OCI-M2 (cell line): ENCODE data around the gene CMKLR1.

Experiments used
- DNase-seq: peaks from one replicate; lab custom pipeline; 2025; ENCODE audit not compliant: unreplicated experiment; lab: John Stamatoyannopoulos, UW

CMKLR1 gene

DNA sequence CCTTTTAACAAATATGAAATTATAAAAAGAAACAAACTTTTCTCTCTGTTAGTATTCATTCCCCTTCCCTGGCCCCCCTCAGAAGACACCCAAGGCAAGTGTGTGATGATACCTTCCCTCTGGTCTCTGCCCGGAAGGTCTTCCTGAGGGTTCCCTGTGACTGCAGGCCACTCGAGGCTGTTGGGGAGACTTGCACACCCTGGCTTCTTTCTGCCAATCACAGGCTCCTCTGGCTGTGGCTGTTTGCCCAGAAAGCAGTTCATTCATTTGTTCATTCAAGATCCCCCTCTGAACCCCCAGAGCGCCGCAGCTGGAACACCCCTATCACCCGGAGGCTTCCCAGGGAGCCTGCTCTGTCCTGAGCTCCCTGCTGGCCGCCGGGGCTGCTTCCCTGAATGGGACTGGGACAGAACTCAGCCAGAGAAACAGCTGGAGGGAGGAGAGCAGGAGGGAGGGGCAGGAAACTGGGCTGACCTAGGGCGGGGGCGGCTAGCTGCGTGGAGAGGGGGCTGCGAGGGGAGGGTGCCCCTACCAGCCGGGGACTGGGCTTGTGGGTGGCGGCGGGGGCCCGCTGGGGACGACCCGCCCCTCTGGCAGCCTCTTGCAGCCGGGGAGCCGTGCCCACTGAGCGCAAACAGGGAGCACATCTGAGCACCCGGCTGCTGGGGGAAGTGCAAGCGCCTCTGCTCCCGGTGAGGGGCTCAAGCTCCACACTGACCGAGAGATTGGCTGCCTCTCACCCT is at the start of gene CMKLR1:
CMKLR1 (minus strand) TSS at position 397 of the 743 bp plus-strand sequence. CDS start 45,720 bp downstream, outside the sequence.
- DNase-seq, result no peak

- no peak for DNase-seq
Measured at GRCh38 chr12:108387771-108388170, 48.7 kb upstream of the CMKLR1 start.

DNA sequence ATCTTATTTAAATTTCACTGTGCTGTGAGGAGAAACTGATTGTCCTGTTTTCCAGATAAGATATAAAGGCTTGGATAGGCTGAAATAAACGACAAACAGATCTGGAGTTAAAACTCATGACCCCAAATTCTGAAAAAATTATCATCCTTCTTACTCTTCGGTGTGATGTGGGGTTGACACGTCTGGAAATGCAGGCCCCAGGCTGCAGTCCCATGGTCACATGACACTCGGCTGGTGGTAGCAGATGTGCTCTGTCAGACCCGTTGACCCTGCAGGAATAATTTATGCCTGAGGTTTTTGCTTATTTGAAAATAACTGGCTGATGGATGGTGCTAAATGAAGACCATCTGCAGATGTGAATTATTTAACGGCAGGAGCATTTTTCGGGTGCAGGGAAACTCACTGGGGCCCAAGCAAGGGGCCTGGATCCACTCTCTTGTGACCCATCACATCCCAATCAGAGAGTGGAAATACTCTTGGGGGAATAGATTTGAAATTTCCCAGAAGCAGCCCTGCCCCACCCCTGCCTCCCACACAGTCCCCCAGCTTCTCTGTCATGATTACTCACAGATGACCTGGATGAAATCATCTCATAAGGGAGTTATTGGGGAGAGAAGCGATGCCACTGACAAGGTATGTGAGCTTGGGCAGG is 47.7 kb upstream of the CMKLR1 start:
- DNase-seq, result no peak

DNA sequence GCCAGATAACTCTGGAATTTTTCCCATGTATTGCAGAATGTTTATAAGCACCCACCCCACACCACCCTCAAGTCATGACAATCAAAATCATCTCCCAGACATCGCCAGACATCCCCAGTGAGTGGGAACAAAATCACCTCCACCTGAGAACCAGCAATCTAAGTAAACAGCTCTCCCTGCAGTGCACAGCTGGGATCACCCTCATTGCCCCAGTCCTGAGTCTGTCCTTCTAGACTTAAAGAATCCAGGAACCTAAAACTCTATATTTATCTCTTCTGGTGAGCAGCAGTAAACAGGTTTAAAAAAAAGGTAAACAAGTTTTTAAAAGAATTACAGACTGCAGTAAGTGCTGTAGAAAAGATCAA is 43.3 kb upstream of the CMKLR1 start:
- DNase-seq, result no peak

- no peak for DNase-seq
Measured at GRCh38 chr12:108381787-108382436, 42.8 kb upstream of the CMKLR1 start.

DNA sequence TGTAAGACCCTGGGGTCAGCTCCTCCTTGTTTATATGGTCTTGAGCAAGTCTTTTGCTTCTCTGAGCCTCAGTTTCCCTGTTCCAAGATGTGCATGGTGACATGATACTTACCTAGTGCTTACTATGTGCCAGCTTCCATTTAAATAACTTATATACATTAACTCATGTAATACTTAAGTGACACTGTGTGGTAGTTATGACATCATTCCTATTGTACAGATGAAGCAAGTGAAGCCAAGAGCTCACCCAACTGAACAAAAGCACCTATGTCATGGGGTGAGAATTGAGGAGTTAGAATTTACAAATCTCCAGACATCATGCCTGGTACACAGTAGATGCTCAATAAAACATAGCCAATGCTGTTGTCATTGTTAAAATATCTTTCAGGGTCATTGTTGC is 41.3 kb upstream of the CMKLR1 start:
- no peak for DNase-seq

GRCh38 chr12:108379823-108380222 is 40.7 kb upstream of the CMKLR1 start:
- DNase-seq, result no peak

- no peak for DNase-seq
Measured at GRCh38 chr12:108378926-108379325, 39.8 kb upstream of the CMKLR1 start.

GRCh38 chr12:108377260-108377659 is 38.1 kb upstream of the CMKLR1 start:
- DNase-seq, result no peak

- DNase-seq, result no peak
Measured at GRCh38 chr12:108375986-108376663, 37.0 kb upstream of the CMKLR1 start.

DNA sequence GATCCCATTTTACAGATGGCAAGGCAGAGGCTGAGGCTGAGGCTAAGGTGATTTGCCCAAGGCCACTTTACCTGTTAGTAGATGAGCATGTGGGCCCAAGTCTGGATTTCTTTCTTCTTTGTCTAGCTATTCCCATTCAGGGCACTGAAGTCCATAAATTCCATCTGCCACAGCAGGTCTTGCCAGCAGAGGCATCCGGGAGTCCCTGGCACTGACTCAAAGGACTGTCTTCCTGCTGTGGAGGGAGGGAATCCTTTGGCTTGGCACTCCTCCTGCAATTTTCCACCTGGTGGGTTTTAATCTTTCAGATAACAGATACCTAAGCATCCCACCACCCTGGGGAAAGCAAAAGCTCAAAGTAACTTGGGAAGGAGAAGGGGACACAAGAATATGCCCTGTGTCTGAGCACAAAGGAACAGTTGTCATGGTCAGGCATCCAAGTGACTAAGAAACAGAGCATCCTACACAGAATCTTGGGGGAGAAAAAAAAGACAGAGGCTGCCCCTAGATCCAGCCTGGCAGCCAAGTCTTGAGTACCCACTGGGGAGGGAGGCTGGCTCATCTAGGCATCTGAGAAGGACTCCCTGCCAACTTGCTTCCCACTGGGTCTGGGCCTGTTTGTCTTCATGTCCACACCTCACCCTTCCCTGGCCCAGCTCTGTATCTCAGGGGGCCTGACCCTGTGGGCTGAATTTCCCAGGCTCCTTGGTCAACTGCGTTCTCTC is 35.6 kb upstream of the CMKLR1 start:
- no peak for DNase-seq

DNA sequence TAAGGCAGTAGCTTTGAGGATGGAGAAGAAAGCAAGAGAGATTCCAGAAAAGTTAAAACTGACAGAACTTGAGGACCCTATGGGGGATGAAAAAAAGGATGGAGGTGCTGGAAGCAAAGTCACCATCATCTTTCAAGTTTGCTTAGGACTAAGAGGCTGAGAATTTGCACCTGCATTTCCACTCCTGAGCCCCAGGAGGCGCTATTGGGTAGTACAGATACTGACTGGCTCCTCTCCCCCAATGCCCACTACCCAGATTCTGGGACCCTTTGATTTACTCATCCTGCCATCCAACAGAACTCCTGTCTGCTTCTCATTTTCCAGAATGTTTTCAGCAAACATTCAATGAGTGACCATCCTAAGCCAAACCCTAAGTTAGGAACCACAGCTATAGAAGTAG is 34.0 kb upstream of the CMKLR1 start:
- DNase-seq, result no peak

DNA sequence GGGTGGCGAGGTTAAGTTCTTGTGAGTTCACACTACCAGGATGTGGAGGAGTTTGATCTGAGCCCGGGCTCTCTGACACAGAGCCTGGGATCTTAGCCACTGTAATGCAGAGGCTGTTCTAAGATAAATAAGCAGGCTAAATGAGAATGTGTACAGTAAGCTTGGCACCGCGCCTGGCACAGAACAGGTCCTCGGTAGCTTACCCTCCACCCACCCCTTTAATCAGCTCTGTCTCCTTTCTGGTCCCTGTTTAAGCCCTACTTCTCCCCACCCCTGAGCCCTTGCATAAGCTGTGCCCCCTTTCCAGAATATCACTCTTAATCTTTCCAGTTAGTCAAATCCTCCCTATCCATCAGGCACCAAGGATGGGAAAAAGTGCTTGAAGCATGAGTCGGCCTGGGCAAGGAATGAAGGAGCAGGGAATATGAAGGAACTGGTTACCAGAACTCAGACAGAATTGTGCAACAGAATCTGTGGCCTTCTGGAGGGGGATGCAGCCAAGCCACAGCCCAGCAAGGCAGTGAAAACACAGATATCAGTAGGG is 32.8 kb upstream of the CMKLR1 start:
- no peak for DNase-seq

DNA sequence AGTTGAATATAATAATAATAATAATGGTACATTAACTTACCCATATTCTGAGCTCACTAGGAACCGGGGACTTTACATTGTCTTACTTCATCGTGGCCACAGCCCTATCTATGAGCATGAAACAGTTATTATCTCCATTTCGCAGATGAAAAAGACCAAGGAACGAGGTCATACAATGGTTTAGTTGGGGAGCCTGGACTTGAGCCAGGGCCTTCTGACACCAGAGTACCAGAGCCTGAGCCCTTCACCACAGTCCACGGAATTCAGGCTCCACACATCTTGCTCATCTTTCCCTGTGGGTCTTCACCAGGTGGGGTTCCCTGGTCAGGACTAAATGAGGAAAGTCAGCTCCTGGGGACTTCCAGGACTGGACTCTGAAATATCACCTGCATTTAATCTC is 31.3 kb upstream of the CMKLR1 start:
- DNase-seq, result no peak

GRCh38 chr12:108369736-108370396 is 30.8 kb upstream of the CMKLR1 start:
- DNase-seq, result no peak

GRCh38 chr12:108368089-108368488 is 29.0 kb upstream of the CMKLR1 start:
- no peak for DNase-seq

- no peak for DNase-seq
Measured at GRCh38 chr12:108367436-108367835, 28.3 kb upstream of the CMKLR1 start.

GRCh38 chr12:108365324-108365723 is 26.2 kb upstream of the CMKLR1 start:
- no peak for DNase-seq

DNA sequence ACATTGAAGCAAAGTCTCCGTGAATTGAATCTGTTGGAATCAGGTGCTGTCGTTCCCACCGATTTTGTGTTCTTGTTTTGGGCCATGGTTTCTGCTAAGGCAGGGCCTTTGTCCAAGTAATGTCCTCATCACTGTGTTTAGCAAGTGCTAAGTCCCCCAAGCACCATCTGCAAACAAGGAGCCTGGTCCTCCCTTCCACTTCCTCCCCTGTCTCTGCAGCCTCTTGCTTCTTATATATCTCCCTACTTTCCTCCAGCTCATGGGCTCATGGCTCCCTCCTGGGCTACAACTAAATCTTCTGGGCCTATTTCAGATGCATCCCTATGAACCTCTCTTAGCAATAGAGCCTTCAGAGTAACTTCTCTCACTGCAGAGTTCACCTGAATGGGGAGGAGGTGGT is 25.8 kb upstream of the CMKLR1 start:
- no peak for DNase-seq

DNA sequence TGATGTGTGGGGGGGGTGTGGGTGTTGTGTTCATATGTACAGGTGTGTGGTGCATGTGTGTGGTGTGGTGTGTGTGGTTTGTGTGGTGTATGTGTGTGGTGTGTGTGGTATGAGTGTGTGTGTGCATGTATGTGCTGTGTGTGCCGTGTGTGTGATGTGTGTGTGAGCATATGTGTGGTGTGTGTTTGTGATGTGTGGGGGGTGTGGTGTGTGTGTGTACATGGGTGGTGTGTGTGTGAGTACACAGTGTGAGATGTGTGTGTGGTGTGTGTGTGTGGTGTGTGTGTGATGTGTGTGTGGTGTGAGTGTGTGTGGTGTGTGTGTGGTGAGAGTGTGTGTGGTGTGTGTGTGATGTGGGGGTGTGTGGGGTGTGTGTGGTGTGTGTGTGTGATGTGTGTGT is 24.5 kb upstream of the CMKLR1 start:
- no peak for DNase-seq
